ENCODE data around the gene GRM7. TPM values are rescaled to one million over a fixed set of nuclear protein-coding genes. Genes with fewer than 3 reads are reported as not detected.
"Not testable (repeated sequence)": the region's sequence is repeated elsewhere in the genome, so short reads cannot be mapped to it uniquely, and the experiment has no call there.

The GRM7 gene
- total RNA-seq, 4 donors from 2014 or later, result 0.09 TPM; not detected in 3

GRCh38 chr3:6915898-6916297 is 55.0 kb downstream of the GRM7 start:
- TF ChIP-seq CTCF (IDR thresholded peaks at IDR 0.05), result no peak
- TF ChIP-seq POLR2A (IDR thresholded peaks at IDR 0.05), result no peak
- no peak for DNase-seq
- WGBS, 2 donors, result 67 to 100% methylated on average over 1 of the region's 1 CpG

GRCh38 chr3:6921066-6921465 is 60.2 kb downstream of the GRM7 start:
- H3K4me3 ChIP-seq, result no peak overlapping the region
- H3K9me3 ChIP-seq, result no peaks in the 10 kb centered on the region
- intact Hi-C loops (cut with DNase I), result no loop called here
- no peak for TF ChIP-seq POLR2A (IDR thresholded peaks at IDR 0.05)
- no peak for TF ChIP-seq CTCF (IDR thresholded peaks at IDR 0.05)
- WGBS, 2 donors, result 40 to 41% methylated on average over 8 of the region's 8 CpGs
- H3K36me3 ChIP-seq, result no peaks in the 10 kb centered on the region
- H3K27me3 ChIP-seq, result no peaks in the 10 kb centered on the region
- no peak overlapping the region for H3K27ac ChIP-seq
- H3K4me1 ChIP-seq, result no peaks in the 10 kb centered on the region
- no peak for DNase-seq

More at GRCh38 chr3:6915898-6916297, 55.0 kb downstream of the GRM7 start:
- no peaks in the 10 kb centered on the region for H3K9me3 ChIP-seq
- no peaks in the 10 kb centered on the region for H3K27me3 ChIP-seq
- no peaks in the 10 kb centered on the region for H3K36me3 ChIP-seq
- intact Hi-C loops (cut with DNase I), result no loop called here
- no peak overlapping the region for H3K27ac ChIP-seq
- no peaks in the 10 kb centered on the region for H3K4me1 ChIP-seq
- no peak overlapping the region for H3K4me3 ChIP-seq

- no peaks in the 10 kb centered on the region for H3K27me3 ChIP-seq
- intact Hi-C loops (cut with DNase I), result no loop called here
- WGBS, 2 donors, result 56 to 71% methylated on average over 8 of the region's 8 CpGs
- no peak overlapping the region for H3K4me3 ChIP-seq
- no peak overlapping the region for H3K27ac ChIP-seq
- no peaks in the 10 kb centered on the region for H3K9me3 ChIP-seq
- DNase-seq, result no peak
- TF ChIP-seq CTCF (IDR thresholded peaks at IDR 0.05) (no peak), POLR2A (IDR thresholded peaks at IDR 0.05) (no peak)
- no peaks in the 10 kb centered on the region for H3K36me3 ChIP-seq
- H3K4me1 ChIP-seq, result no peaks in the 10 kb centered on the region
Observed at GRCh38 chr3:6921876-6922275, 61.0 kb downstream of the GRM7 start.

- H3K4me1 ChIP-seq, result no peaks in the 10 kb centered on the region
- no peak overlapping the region for H3K4me3 ChIP-seq
- TF ChIP-seq CTCF (IDR thresholded peaks at IDR 0.05), result no peak
- TF ChIP-seq POLR2A (IDR thresholded peaks at IDR 0.05), result no peak
- no peak for DNase-seq
- no peak overlapping the region for H3K27ac ChIP-seq
- 28 to 51% methylated on average over 2 of the region's 2 CpGs for WGBS, 2 donors
- no peaks in the 10 kb centered on the region for H3K9me3 ChIP-seq
- no peaks in the 10 kb centered on the region for H3K36me3 ChIP-seq
- intact Hi-C loops (cut with DNase I), result no loop called here
- no peaks in the 10 kb centered on the region for H3K27me3 ChIP-seq
Observed at GRCh38 chr3:6928064-6928463, 67.1 kb downstream of the GRM7 start.

GRCh38 chr3:6929918-6930317 is 69.0 kb downstream of the GRM7 start:
- Histone ChIP-seq H3K4me1 (no peaks in the 10 kb centered on the region), H3K27me3 (no peaks in the 10 kb centered on the region), H3K9me3 (no peaks in the 10 kb centered on the region), H3K27ac (no peak overlapping the region), H3K4me3 (no peak overlapping the region), H3K36me3 (no peaks in the 10 kb centered on the region)
- intact Hi-C loops (cut with DNase I), result no loop called here
- 64 to 69% methylated on average over 2 of the region's 2 CpGs for WGBS, 2 donors
- no peak for DNase-seq
- TF ChIP-seq POLR2A (IDR thresholded peaks at IDR 0.05) (no peak), CTCF (IDR thresholded peaks at IDR 0.05) (no peak)

GRCh38 chr3:6935418-6935817 is 74.5 kb downstream of the GRM7 start:
- WGBS, 2 donors, result 67 to 88% methylated on average over 2 of the region's 2 CpGs
- H3K4me1 ChIP-seq; DNase-seq; H3K9me3 ChIP-seq; H3K27me3 ChIP-seq; H3K36me3 ChIP-seq; H3K4me3 ChIP-seq; intact Hi-C loops (cut with DNase I); H3K27ac ChIP-seq: not testable (repeated sequence)
